Right atrium auricular region (tissue), 2 donors: ENCODE data around the gene ARMH4. TPM values are rescaled to one million over a fixed set of nuclear protein-coding genes. Genes with fewer than 3 reads are reported as not detected.

Source experiments
- DNase-seq: peaks from one replicate; pipeline ENCODE4 v3.0.0-alpha.2; 2019; ENCODE audit warnings: low spot score
- H3K27ac ChIP-seq, 2 donors: fragments of 200-600 bp; sonication (generic); 1 replicate in 1 of 2; 2 replicates in 1 of 2; pipeline ENCODE4 v1.5.1; 2016 to 2019
- H3K27me3 ChIP-seq, 2 donors: fragments of 200-600 bp; sonication (generic); one replicate each; pipeline versions ENCODE4 v1.5.1 to v1.6.0; 2017 to 2019
- H3K36me3 ChIP-seq: fragments of 200-600 bp; sonication (generic); one replicate; pipeline ENCODE4 v1.5.1; 2016
- H3K4me1 ChIP-seq, 2 donors: fragments of 200-600 bp; sonication (generic); one replicate each; pipeline versions ENCODE4 v1.5.1 to v1.6.0; 2017 to 2019
- H3K4me3 ChIP-seq, 2 donors: fragments of 200-600 bp; sonication (generic); 1 replicate in 1 of 2; 2 replicates in 1 of 2; pipeline ENCODE4 v1.5.1; 2017 to 2019; ENCODE audit warnings: mild to moderate bottlenecking in 1 of 2, moderate library complexity in 1 of 2
- H3K9me3 ChIP-seq, 2 donors: fragments of 200-600 bp; sonication (generic); one replicate each; pipeline ENCODE4 v1.5.1; 2019
- CTCF ChIP-seq, 2 donors: fragments of 200-600 bp; sonication (generic); IDR thresholded peaks; one replicate each; pipeline ENCODE4 v1.5.1; 2019; ENCODE audit warnings: antibody characterized with exemption in 2 of 2
- total RNA-seq, 2 donors: library from RNA; depleted of rRNA; stranded (reverse); fragments of >200 nt; gene quantifications; one replicate each; pipeline ENCODE4 v1.1.0, GENCODE V29; 2016

Gene ARMH4
- total RNA-seq, 2 donors from 2014 or later = 3.4 to 16.3 TPM

- H3K4me1 ChIP-seq = peaks cover 0 to 14% of the 10 kb centered on the region in 2 donors
- no peak for DNase-seq
Observed at GRCh38 chr14:58143106-58143505, 8.9 kb downstream of the ARMH4 start.

GRCh38 chr14:58141893-58142292 is 10.1 kb downstream of the ARMH4 start:
- H3K27me3 ChIP-seq = no peaks in the 10 kb centered on the region
- no peaks in the 10 kb centered on the region for H3K9me3 ChIP-seq
- H3K27ac ChIP-seq = no peak overlapping the region
- no peaks in the 10 kb centered on the region for H3K36me3 ChIP-seq
- no peak overlapping the region for H3K4me3 ChIP-seq
- TF ChIP-seq CTCF (IDR thresholded peaks at IDR 0.05) = no peak
- DNase-seq = no peak
- peaks cover 0 to 14% of the 10 kb centered on the region in 2 donors for H3K4me1 ChIP-seq

More at GRCh38 chr14:58143106-58143505, 8.9 kb downstream of the ARMH4 start:
- Histone ChIP-seq H3K4me3 (no peak overlapping the region), H3K27me3 (no peaks in the 10 kb centered on the region), H3K9me3 (no peaks in the 10 kb centered on the region), H3K36me3 (no peaks in the 10 kb centered on the region), H3K27ac (no peak overlapping the region)
- no peak for TF ChIP-seq CTCF (IDR thresholded peaks at IDR 0.05)

GRCh38 chr14:58138714-58139482 is 13.1 kb downstream of the ARMH4 start:
- H3K4me3 ChIP-seq = no peak overlapping the region
- H3K27me3 ChIP-seq = no peaks in the 10 kb centered on the region
- no peak for DNase-seq
- H3K4me1 ChIP-seq = peaks cover 0 to 14% of the 10 kb centered on the region in 2 donors
- H3K36me3 ChIP-seq = no peaks in the 10 kb centered on the region
- H3K9me3 ChIP-seq = no peaks in the 10 kb centered on the region
- no peak for TF ChIP-seq CTCF (IDR thresholded peaks at IDR 0.05)
- H3K27ac ChIP-seq = no peak overlapping the region

GRCh38 chr14:58138031-58138713 is 13.8 kb downstream of the ARMH4 start:
- H3K9me3 ChIP-seq = no peaks in the 10 kb centered on the region
- no peak for DNase-seq
- no peak overlapping the region for H3K4me3 ChIP-seq
- no peak overlapping the region for H3K27ac ChIP-seq
- H3K36me3 ChIP-seq = no peaks in the 10 kb centered on the region
- H3K4me1 ChIP-seq = peaks cover 0 to 14% of the 10 kb centered on the region in 2 donors
- no peaks in the 10 kb centered on the region for H3K27me3 ChIP-seq
- no peak for TF ChIP-seq CTCF (IDR thresholded peaks at IDR 0.05)

GRCh38 chr14:58133739-58134138 is 18.3 kb downstream of the ARMH4 start:
- Histone ChIP-seq H3K9me3 (no peaks in the 10 kb centered on the region), H3K4me1 (peaks cover 4 to 10% of the 10 kb centered on the region in 2 donors), H3K4me3 (no peak overlapping the region), H3K36me3 (no peaks in the 10 kb centered on the region), H3K27ac (no peak overlapping the region), H3K27me3 (no peaks in the 10 kb centered on the region)
- no peak for TF ChIP-seq CTCF (IDR thresholded peaks at IDR 0.05)
- no peak for DNase-seq
